Lower leg skin (tissue), 4 donors: ENCODE data around the gene KIAA1671. TPM values are rescaled to one million over a fixed set of nuclear protein-coding genes. Genes with fewer than 3 reads are reported as not detected.

Source experiments
- DNase-seq, 2 donors: peaks; one replicate each; pipeline ENCODE4 v3.0.0-alpha.2; 2019; ENCODE audit warnings: low spot score in 2 of 2
- H3K4me3 ChIP-seq: fragments of 200-600 bp; sonication (generic); 2 replicates; pipeline ENCODE4 v1.5.1; 2017; ENCODE audit warnings: mild to moderate bottlenecking, low read depth; ENCODE audit not compliant: poor library complexity, severe bottlenecking
- POLR2A ChIP-seq, 2 donors: fragments of 450-650 bp; IDR thresholded peaks; one replicate each; pipeline ENCODE4 v1.6.1; 2016 to 2017; ENCODE audit warnings: antibody characterized with exemption in 2 of 2, mild to moderate bottlenecking in 1 of 2, moderate library complexity in 1 of 2
- WGBS, 2 donors: methylation state at CpG; one replicate each; pipeline ENCODE4 v1.1.5; 2018; 5-methylcytosine and 5-hydroxymethylcytosine counted together
- intact Hi-C: fragments of 100-400 bp; cut with DNase I; formaldehyde crosslinking; loops from one replicate; pipeline ENCODE4 v1.15.0; 2023; ENCODE audit warnings: low total_unique reads
- total RNA-seq, 4 donors: library from RNA; depleted of rRNA; stranded (reverse); fragments of >200 nt; gene quantifications; one replicate each; pipeline ENCODE4 v1.1.0, GENCODE V29; 2016
- TF ChIP-seq, protein P1 (sequence below), 3 donors: fragments of 450-650 bp; IDR thresholded peaks; one replicate each; pipeline ENCODE4 v1.5.1; 2016; ENCODE audit warnings: antibody characterized with exemption in 3 of 3, mild to moderate bottlenecking in 3 of 3, moderate library complexity in 2 of 3

KIAA1671 gene
- total RNA-seq, 4 donors from 2014 or later: 60.0 to 87.8 (median 85.1) TPM

DNA sequence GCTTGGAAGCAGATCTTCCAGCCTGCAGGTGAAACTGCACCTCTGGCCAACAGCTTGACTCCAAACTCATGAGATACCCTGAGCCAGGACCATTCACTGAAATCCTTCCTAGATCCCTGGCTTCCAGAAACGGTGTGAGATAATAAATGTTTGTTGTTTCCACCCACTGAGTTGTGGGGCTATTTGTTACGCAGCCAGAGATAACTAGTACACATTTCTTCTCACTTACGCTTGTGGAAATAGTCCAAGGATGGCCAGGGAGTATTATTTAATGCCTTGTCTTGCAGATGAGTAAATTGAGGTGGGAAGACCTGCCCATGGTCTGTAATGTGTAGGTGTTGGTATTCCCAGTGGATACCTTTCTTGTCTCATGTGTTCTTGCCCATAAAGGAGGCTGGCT, 171.2 kb downstream of the KIAA1671 start:
- DNase-seq: no peak
- intact Hi-C loops: no loop called here
- TF ChIP-seq POLR2A (IDR thresholded peaks at IDR 0.05): no peak
- TF ChIP-seq, protein P1, sequence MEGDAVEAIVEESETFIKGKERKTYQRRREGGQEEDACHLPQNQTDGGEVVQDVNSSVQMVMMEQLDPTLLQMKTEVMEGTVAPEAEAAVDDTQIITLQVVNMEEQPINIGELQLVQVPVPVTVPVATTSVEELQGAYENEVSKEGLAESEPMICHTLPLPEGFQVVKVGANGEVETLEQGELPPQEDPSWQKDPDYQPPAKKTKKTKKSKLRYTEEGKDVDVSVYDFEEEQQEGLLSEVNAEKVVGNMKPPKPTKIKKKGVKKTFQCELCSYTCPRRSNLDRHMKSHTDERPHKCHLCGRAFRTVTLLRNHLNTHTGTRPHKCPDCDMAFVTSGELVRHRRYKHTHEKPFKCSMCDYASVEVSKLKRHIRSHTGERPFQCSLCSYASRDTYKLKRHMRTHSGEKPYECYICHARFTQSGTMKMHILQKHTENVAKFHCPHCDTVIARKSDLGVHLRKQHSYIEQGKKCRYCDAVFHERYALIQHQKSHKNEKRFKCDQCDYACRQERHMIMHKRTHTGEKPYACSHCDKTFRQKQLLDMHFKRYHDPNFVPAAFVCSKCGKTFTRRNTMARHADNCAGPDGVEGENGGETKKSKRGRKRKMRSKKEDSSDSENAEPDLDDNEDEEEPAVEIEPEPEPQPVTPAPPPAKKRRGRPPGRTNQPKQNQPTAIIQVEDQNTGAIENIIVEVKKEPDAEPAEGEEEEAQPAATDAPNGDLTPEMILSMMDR (IDR thresholded peaks at IDR 0.05): no peak
- no peak overlapping the region for H3K4me3 ChIP-seq
- WGBS, 2 donors: 90 to 98% methylated on average over 3 of the region's 3 CpGs

DNA sequence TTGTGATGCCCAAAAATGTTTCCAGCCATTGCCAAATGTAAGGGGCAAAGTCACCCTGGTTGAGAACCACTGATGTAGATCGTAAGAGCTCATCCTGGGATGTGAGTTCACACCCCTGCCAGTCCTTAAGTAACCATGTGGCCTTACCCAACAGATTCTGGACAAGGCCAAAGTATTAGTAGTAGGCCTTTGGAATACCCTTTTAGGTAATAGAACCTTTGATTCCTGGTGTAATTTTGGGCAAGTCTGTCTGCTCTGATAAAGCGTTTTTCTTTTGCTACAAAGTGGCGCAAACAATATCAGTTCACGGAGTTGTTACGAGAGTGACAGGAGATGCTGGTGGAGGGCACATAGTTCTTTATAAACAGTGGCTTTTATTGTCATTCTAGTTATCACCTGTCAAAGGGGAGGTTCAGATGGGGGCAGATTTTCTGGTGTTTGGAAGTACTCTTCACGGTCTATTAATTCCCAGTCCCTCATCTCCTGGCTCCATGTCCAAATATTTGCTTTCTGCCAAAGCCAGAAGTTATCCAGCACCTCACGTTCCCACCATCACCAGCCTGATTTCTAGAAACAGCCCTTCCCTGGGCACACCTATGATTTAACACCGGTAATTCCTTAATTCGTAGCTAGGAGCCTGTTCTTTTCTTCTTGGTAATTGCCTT, 173.3 kb downstream of the KIAA1671 start:
- 66 to 67% methylated on average over 9 of the region's 9 CpGs for WGBS, 2 donors
- intact Hi-C loops: no loop called here
- DNase-seq: no peak
- H3K4me3 ChIP-seq: no peak overlapping the region
- TF ChIP-seq, protein P1 (IDR thresholded peaks at IDR 0.05): no peak
- no peak for TF ChIP-seq POLR2A (IDR thresholded peaks at IDR 0.05)

DNA sequence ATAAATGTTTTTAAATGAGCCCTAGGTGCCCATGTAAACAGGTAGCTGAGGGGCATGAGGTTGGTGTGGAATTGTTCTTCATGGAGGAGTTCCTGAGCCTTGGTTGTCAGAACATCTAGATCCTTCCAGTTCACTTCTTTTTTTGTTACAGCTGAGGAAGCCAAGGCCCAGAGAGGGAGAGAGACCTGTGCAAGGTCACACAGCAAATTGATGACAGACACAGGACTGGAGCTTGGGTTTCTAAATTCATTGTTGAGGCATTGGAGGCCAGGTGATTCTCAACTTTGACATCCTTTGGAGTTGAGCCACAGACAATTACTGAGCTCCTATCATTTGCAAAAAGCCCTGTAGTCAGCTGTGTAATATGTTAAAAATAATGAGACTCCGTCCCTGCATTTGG, 174.0 kb downstream of the KIAA1671 start:
- no peak overlapping the region for H3K4me3 ChIP-seq
- intact Hi-C loops: no loop called here
- no peak for DNase-seq
- WGBS, 2 donors: 88 to 89% methylated on average over 1 of the region's 1 CpG
- TF ChIP-seq POLR2A (IDR thresholded peaks at IDR 0.05): no peak
- TF ChIP-seq, protein P1 (IDR thresholded peaks at IDR 0.05): no peak

DNA sequence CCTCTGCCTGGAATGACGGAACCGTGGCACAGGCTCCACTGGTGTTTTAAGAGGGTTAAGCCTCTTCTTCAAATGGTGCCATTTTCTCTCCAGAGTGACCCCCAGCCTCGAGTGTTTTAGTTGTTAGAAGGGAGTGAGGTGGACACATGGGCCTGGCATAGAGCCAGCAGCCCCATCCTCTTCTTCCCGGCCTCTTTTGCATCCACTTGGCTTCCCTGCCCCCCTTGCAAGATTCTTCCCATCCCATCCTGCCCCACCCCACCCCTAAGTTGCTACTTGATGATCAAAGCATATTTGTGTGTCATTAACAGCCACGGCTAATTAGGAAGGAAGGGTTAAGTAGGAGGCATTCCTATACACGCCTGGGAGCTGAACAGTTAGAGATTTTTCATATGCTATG, 174.8 kb downstream of the KIAA1671 start:
- WGBS, 2 donors: 34 to 44% methylated on average over 6 of the region's 6 CpGs
- H3K4me3 ChIP-seq: no peak overlapping the region
- DNase-seq: no peak
- intact Hi-C loops: no loop called here
- TF ChIP-seq, protein P1 (IDR thresholded peaks at IDR 0.05): no peak
- no peak for TF ChIP-seq POLR2A (IDR thresholded peaks at IDR 0.05)

DNA sequence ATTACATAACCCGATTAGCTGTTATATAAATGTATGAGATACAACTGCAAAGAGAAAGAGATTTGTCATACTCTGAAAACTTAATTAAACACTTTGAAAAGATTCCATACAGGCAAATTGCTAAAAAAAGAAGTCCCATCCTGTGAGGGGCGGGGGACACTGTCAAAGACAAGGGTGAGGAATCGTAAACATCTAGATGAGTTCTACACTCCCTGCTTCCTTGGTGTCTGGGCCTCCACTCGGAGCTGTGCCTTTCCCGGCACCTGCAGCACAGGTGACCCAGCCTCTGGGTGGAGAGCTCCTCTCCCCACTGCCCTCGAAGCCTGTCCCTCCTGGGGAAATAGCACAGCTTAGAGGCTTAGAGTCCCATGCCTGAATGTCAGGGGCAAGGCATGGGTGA, 177.9 kb downstream of the KIAA1671 start:
- no peak for DNase-seq
- intact Hi-C loops: no loop called here
- 52 to 63% methylated on average over 6 of the region's 6 CpGs for WGBS, 2 donors

More for the DNA sequence above, 177.9 kb downstream of the KIAA1671 start:
- no peak overlapping the region for H3K4me3 ChIP-seq
- TF ChIP-seq, protein P1 (IDR thresholded peaks at IDR 0.05): no peak
- TF ChIP-seq POLR2A (IDR thresholded peaks at IDR 0.05): no peak
